HEK293 (cell line): ENCODE results near the gene NABP2.
"Not testable (repeated sequence)": the region's sequence is repeated elsewhere in the genome, so short reads cannot be mapped to it uniquely, and the experiment has no call there.

ENCODE experiments used
- BCL11A ChIP-seq: fragments of 450-650 bp; formaldehyde crosslinking; IDR thresholded peaks from 2 replicates; pipeline ENCODE4 v1.5.1; 2016; ENCODE audit warnings: low read depth, missing biosample characterization, missing genetic modification characterization
- CTCF ChIP-seq: fragments of 450-650 bp; formaldehyde crosslinking; IDR thresholded peaks from 2 replicates; pipeline ENCODE4 v1.5.1; 2016; ENCODE audit warnings: missing biosample characterization, missing genetic modification characterization
- KLF9 ChIP-seq: fragments of 450-650 bp; formaldehyde crosslinking; IDR thresholded peaks from 2 replicates; pipeline ENCODE4 v1.5.1; 2016; ENCODE audit warnings: missing biosample characterization, missing genetic modification characterization, low read depth
- MYNN ChIP-seq: fragments of 450-650 bp; formaldehyde crosslinking; IDR thresholded peaks from 2 replicates; pipeline ENCODE4 v1.5.1; 2016; ENCODE audit warnings: missing biosample characterization, missing genetic modification characterization, borderline replicate concordance
- REST ChIP-seq: fragments of 450-650 bp; formaldehyde crosslinking; IDR thresholded peaks from 2 replicates; pipeline ENCODE4 v1.5.1; 2016; ENCODE audit warnings: missing biosample characterization, missing genetic modification characterization
- SCRT2 ChIP-seq: fragments of 450-650 bp; formaldehyde crosslinking; IDR thresholded peaks from 2 replicates; pipeline ENCODE4 v1.5.1; 2016; ENCODE audit warnings: missing biosample characterization, missing genetic modification characterization
- TCF7L2 ChIP-seq: IDR thresholded peaks from 2 replicates; pipeline ENCODE4 v1.6.1; 2011; ENCODE audit warnings: low read depth, mild to moderate bottlenecking, inconsistent platforms, low read length, moderate library complexity, borderline replicate concordance
- TRIM28 ChIP-seq: IDR thresholded peaks from 2 replicates; pipeline ENCODE4 v1.6.1; 2011; ENCODE audit warnings: low read length, control low read depth, borderline replicate concordance
- ZNF214 ChIP-seq: fragments of 450-650 bp; formaldehyde crosslinking; IDR thresholded peaks from 2 replicates; pipeline ENCODE4 v1.5.1; 2017; ENCODE audit warnings: missing biosample characterization, mild to moderate bottlenecking, missing genetic modification characterization, borderline replicate concordance
- ZNF560 ChIP-seq: fragments of 450-650 bp; formaldehyde crosslinking; IDR thresholded peaks from 2 replicates; pipeline ENCODE4 v1.5.1; 2017; ENCODE audit warnings: missing biosample characterization, missing genetic modification characterization, borderline replicate concordance
- ZNF704 ChIP-seq: fragments of 450-650 bp; formaldehyde crosslinking; IDR thresholded peaks from 2 replicates; pipeline ENCODE4 v1.5.1; 2016; ENCODE audit warnings: missing biosample characterization, missing genetic modification characterization

- TF ChIP-seq ZNF560; ZNF704 (tag by site-specific recombination); SCRT2 (tag by site-specific recombination); CTCF (tag by site-specific recombination); REST; MYNN (tag by site-specific recombination); TRIM28; KLF9 (tag by site-specific recombination); TCF7L2; ZNF214: not testable (repeated sequence)
- 0 out of 2 replicates have a peak, but pooled peaks have one; percentile 23 for TF ChIP-seq BCL11A
These were observed 27.2 kb upstream of the NABP2 start for GRCh38 chr12:56196818-56197550.
